Esophagus squamous epithelium (tissue), 4 donors: ENCODE measurements around the gene COG2.

ENCODE experiments used
- CTCF ChIP-seq, 6 experiments: fragments of 450-650 bp in 4 of 6; fragments of 200-600 bp in 2 of 6; sonication (generic) in 2 of 6; IDR thresholded peaks; one replicate each; pipeline ENCODE4 v1.5.1; 2016 to 2019; ENCODE audit warnings: antibody characterized with exemption in 6 of 6, mild to moderate bottlenecking in 4 of 6, moderate library complexity in 4 of 6
- POLR2A ChIP-seq, 4 donors: fragments of 450-650 bp; IDR thresholded peaks; one replicate each; pipeline ENCODE4 v1.6.1; 2017; ENCODE audit warnings: antibody characterized with exemption in 4 of 4, mild to moderate bottlenecking in 4 of 4, moderate library complexity in 3 of 4

DNA sequence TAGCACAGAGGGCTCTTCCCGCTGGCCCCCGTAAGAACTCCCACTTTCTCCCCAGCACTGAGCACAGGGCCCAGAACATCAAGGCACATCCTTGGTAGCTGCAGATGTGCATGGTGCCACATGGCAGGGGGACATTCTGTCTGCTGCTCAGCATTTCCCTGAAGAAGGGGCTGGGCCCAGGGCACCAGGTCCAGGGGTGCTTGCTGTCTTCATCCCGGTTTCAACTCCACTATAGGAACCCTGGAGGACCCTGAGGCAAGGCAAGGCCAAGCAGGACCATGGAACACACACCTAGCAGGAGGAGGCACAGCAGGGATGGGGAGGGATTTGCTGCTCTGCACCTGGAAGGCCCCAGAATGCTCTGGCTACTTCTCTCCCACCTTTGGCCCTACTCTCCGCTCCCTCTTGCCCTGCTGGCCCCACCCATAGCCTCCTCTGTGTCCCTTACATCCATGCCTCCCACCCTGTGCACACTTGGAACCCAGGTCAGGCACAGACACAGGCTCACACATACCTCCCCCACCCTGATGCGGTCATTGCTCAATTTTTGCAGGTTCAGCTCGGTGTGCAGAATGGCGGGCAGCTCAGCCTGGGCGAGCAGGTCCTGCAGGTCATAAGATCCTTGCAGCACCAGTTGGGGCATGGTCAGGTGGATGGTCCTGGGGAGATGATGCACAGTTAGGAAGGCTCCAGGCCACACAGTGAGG, 61.6 kb downstream of the COG2 start:
- no peak for TF ChIP-seq CTCF (IDR thresholded peaks at IDR 0.05)
- TF ChIP-seq POLR2A (IDR thresholded peaks at IDR 0.05) = no peak
